ENCODE measurements around the gene NAE1.

- TF ChIP-seq, protein P1, sequence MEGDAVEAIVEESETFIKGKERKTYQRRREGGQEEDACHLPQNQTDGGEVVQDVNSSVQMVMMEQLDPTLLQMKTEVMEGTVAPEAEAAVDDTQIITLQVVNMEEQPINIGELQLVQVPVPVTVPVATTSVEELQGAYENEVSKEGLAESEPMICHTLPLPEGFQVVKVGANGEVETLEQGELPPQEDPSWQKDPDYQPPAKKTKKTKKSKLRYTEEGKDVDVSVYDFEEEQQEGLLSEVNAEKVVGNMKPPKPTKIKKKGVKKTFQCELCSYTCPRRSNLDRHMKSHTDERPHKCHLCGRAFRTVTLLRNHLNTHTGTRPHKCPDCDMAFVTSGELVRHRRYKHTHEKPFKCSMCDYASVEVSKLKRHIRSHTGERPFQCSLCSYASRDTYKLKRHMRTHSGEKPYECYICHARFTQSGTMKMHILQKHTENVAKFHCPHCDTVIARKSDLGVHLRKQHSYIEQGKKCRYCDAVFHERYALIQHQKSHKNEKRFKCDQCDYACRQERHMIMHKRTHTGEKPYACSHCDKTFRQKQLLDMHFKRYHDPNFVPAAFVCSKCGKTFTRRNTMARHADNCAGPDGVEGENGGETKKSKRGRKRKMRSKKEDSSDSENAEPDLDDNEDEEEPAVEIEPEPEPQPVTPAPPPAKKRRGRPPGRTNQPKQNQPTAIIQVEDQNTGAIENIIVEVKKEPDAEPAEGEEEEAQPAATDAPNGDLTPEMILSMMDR (IDR thresholded peaks at IDR 0.05): no peak
- no peak for TF ChIP-seq POLR2A (IDR thresholded peaks at IDR 0.05)
These were observed 17.4 kb upstream of the NAE1 start for GRCh38 chr16:66848172-66848571.

All from adrenal gland (tissue), 5 donors.